H1 (cell line): ENCODE measurements around the gene CPE. TPM values are rescaled to one million over a fixed set of nuclear protein-coding genes. Genes with fewer than 3 reads are reported as not detected.

ENCODE experiments used
- CTCF ChIA-PET: fragments of 300-600 bp; sonication (Branson Sonifier 250); formaldehyde crosslinking; loops from one replicate; lab custom pipeline; 2021; ENCODE audit not compliant: partially characterized antibody; lab: Charles Lee
- POLR2A ChIA-PET: fragments of 300-600 bp; sonication (Branson Sonifier 250); formaldehyde crosslinking; loops from one replicate; lab custom pipeline; 2021; ENCODE audit warnings: inconsistent platforms; ENCODE audit not compliant: partially characterized antibody; lab: Charles Lee
- DNase-seq, 2 experiments: peaks; one replicate each; pipeline versions ENCODE4 v3.0.0 to v3.0.0-alpha.2; 2010 to 2022; ENCODE audit warnings: low spot score in 2 of 2, low read depth in 1 of 2, mixed read lengths in 1 of 2
- FAIRE-seq: peaks from 2 replicates; lab custom pipeline; 2011; peaks lifted over from hg19 to GRCh38; lab: Jason Lieb, UNC
- H2AFZ ChIP-seq: 2 replicates; pipeline ENCODE4 v1.8.1; 2012; ENCODE audit warnings: low read length, inconsistent platforms
- H2AK5ac ChIP-seq: 2 replicates; pipeline ENCODE4 v1.6.1; 2013; ENCODE audit warnings: low read depth, low read length
- H2BK120ac ChIP-seq: replicated peaks from 2 replicates; pipeline ENCODE3; 2013; ENCODE audit warnings: low read depth, low read length, inconsistent platforms
- H2BK12ac ChIP-seq: 2 replicates; pipeline ENCODE4 v1.6.1; 2013; ENCODE audit warnings: low read depth, low read length
- H2BK15ac ChIP-seq: 2 replicates; pipeline ENCODE4 v1.6.1; 2013; ENCODE audit warnings: low read length
- H2BK20ac ChIP-seq: 2 replicates; pipeline ENCODE4 v1.6.1; 2013; ENCODE audit warnings: low read length
- H2BK5ac ChIP-seq: 2 replicates; pipeline ENCODE4 v1.6.1; 2013; ENCODE audit warnings: low read depth, low read length
- H3K14ac ChIP-seq: 2 replicates; pipeline ENCODE4 v1.6.1; 2013; ENCODE audit warnings: inconsistent platforms; ENCODE audit not compliant: insufficient read length
- H3K18ac ChIP-seq: 2 replicates; pipeline ENCODE4 v1.6.1; 2013; ENCODE audit warnings: low read length; ENCODE audit errors: extremely low read depth
- H3K23ac ChIP-seq: 2 replicates; pipeline ENCODE4 v1.6.1; 2013; ENCODE audit warnings: inconsistent platforms; ENCODE audit not compliant: insufficient read length
- H3K23me2 ChIP-seq: 2 replicates; pipeline ENCODE4 v1.6.1; 2013; ENCODE audit warnings: low read depth, low read length
- H3K27ac ChIP-seq: 2 replicates; pipeline ENCODE4 v1.6.1; 2011; ENCODE audit warnings: low read depth, low read length, inconsistent platforms
- H3K27me3 ChIP-seq, 4 experiments: replicated peaks in 1 of 4; 1 replicate in 1 of 4; 2 replicates in 3 of 4; pipeline versions ENCODE4 v1.6.1 to v1.8.1; 2011 to 2013; ENCODE audit warnings: low read length in 3 of 4, mild to moderate bottlenecking in 3 of 4, inconsistent platforms in 2 of 4, mixed read lengths in 2 of 4, moderate library complexity in 1 of 4; ENCODE audit not compliant: control insufficient read depth in 3 of 4, insufficient read depth in 3 of 4; ENCODE audit errors: extremely low read depth in 1 of 4
- H3K36me3 ChIP-seq, 4 experiments: 2 replicates each; pipeline versions ENCODE4 v1.6.1 to v1.8.1; 2011 to 2013; ENCODE audit warnings: mild to moderate bottlenecking in 4 of 4, low read length in 3 of 4, moderate library complexity in 2 of 4, control low read depth in 1 of 4, inconsistent platforms in 1 of 4; ENCODE audit not compliant: insufficient read depth in 4 of 4, control insufficient read depth in 2 of 4
- H3K4ac ChIP-seq: replicated peaks from 2 replicates; pipeline ENCODE3; 2013; ENCODE audit warnings: low read length, low read depth, mixed read lengths, inconsistent platforms; ENCODE audit not compliant: insufficient read length
- H3K4me1 ChIP-seq, 4 experiments: replicated peaks in 1 of 4; 1 replicate in 1 of 4; 2 replicates in 3 of 4; pipeline versions ENCODE4 v1.6.1 to v1.8.1; 2011 to 2013; ENCODE audit warnings: low read length in 3 of 4, inconsistent platforms in 2 of 4, mixed read lengths in 1 of 4; ENCODE audit not compliant: insufficient read depth in 4 of 4, control insufficient read depth in 3 of 4
- H3K4me2 ChIP-seq, 2 experiments: 2 replicates each; pipeline versions ENCODE4 v1.6.1 to v1.8.1; 2011 to 2013; ENCODE audit warnings: low read depth in 2 of 2, low read length in 2 of 2, control low read depth in 1 of 2, inconsistent platforms in 1 of 2, mild to moderate bottlenecking in 1 of 2; ENCODE audit not compliant: insufficient read depth in 1 of 2
- H3K4me3 ChIP-seq, 4 experiments: fragments of 200-600, 300-600 bp in 1 of 4; sonication (generic), shearing (Covaris generic), sonication (Bioruptor Twin) in 1 of 4; 2 replicates each; pipeline versions ENCODE4 v1.5.1 to v1.8.1; 2011 to 2016; ENCODE audit warnings: low read length in 4 of 4, low read depth in 3 of 4, control low read depth in 2 of 4, inconsistent platforms in 2 of 4, mild to moderate bottlenecking in 2 of 4, mixed read lengths in 1 of 4, moderate library complexity in 1 of 4; ENCODE audit not compliant: insufficient read depth in 2 of 4; ENCODE audit errors: extremely low read depth in 1 of 4
- H3K56ac ChIP-seq: replicated peaks from 2 replicates; pipeline ENCODE3; 2013; ENCODE audit warnings: low read depth, mild to moderate bottlenecking, mixed read lengths, low read length, inconsistent platforms; ENCODE audit not compliant: insufficient read length
- H3K79me1 ChIP-seq: 2 replicates; pipeline ENCODE4 v1.6.1; 2013; ENCODE audit warnings: low read depth, low read length, control low read depth
- H3K79me2 ChIP-seq, 2 experiments: 2 replicates each; pipeline versions ENCODE4 v1.6.1 to v1.8.1; 2012 to 2013; ENCODE audit warnings: low read length in 2 of 2, mild to moderate bottlenecking in 2 of 2, inconsistent platforms in 1 of 2; ENCODE audit not compliant: insufficient read depth in 2 of 2, control insufficient read depth in 1 of 2
- H3K9ac ChIP-seq, 4 experiments: replicated peaks in 1 of 4; 1 replicate in 1 of 4; 2 replicates in 3 of 4; pipeline versions ENCODE4 v1.6.1 to v1.8.1; 2011 to 2013; ENCODE audit warnings: low read depth in 3 of 4, low read length in 3 of 4, control low read depth in 2 of 4, mild to moderate bottlenecking in 2 of 4, moderate library complexity in 2 of 4, inconsistent platforms in 1 of 4; ENCODE audit errors: extremely low read depth in 1 of 4
- H3K9me3 ChIP-seq, 2 experiments: 2 replicates each; pipeline versions ENCODE4 v1.6.1 to v1.8.1; 2012 to 2013; ENCODE audit warnings: mild to moderate bottlenecking in 2 of 2, moderate library complexity in 2 of 2, control low read depth in 1 of 2, inconsistent platforms in 1 of 2, low read depth in 1 of 2, low read length in 1 of 2, mixed read lengths in 1 of 2; ENCODE audit not compliant: insufficient read depth in 2 of 2
- H4K20me1 ChIP-seq, 2 experiments: replicated peaks in 1 of 2; 2 replicates each; pipeline versions ENCODE3 to v1.8.1; 2011 to 2013; ENCODE audit warnings: inconsistent platforms in 2 of 2, low read length in 2 of 2, mild to moderate bottlenecking in 1 of 2; ENCODE audit not compliant: insufficient read depth in 2 of 2, control insufficient read depth in 1 of 2
- H4K5ac ChIP-seq: 2 replicates; pipeline ENCODE4 v1.6.1; 2013; ENCODE audit warnings: low read length, low read depth, mixed read lengths, inconsistent platforms; ENCODE audit not compliant: insufficient read length
- H4K8ac ChIP-seq: 2 replicates; pipeline ENCODE4 v1.8.0; 2013; ENCODE audit warnings: mild to moderate bottlenecking, moderate library complexity, low read length, inconsistent platforms; ENCODE audit not compliant: insufficient read depth; ENCODE audit errors: extremely low read depth
- H4K91ac ChIP-seq: replicated peaks from 2 replicates; pipeline ENCODE3; 2013; ENCODE audit warnings: low read length, mixed read lengths, inconsistent platforms; ENCODE audit not compliant: insufficient read length
- EZH2 ChIP-seq: fragments of 200-600 bp; sonication (generic); IDR thresholded peaks from 2 replicates; pipeline ENCODE4 v1.7.1; 2012; ENCODE audit warnings: low read depth, mild to moderate bottlenecking, moderate library complexity, low read length, inconsistent platforms; ENCODE audit not compliant: severe bottlenecking
- KDM4A ChIP-seq: IDR thresholded peaks from one replicate; pipeline ENCODE4 v1.7.1; 2012; ENCODE audit warnings: low read depth, mild to moderate bottlenecking, moderate library complexity, low read length, inconsistent platforms; ENCODE audit not compliant: severe bottlenecking
- MAFK ChIP-seq: IDR thresholded peaks from 2 replicates; pipeline ENCODE4 v1.6.1; 2012; ENCODE audit warnings: low read depth, mild to moderate bottlenecking, improper control_type of control experiment, low read length
- TAF7 ChIP-seq: optimal IDR thresholded peaks from 2 replicates; pipeline ENCODE3; 2011; ENCODE audit warnings: low read depth, mild to moderate bottlenecking, inconsistent platforms, low read length, moderate library complexity, borderline replicate concordance
- WGBS, 2 experiments: shearing (Covaris generic) in 1 of 2; methylation state at CpG; one replicate each; pipeline versions ENCODE4 v1.1.6 to v1.1.7; 2013 to 2015; ENCODE audit warnings: low lambda C conversion rate in 2 of 2, mixed read lengths in 2 of 2, inconsistent platforms in 1 of 2, low coverage in 1 of 2, missing lambda C conversion rate in 1 of 2; ENCODE audit not compliant: insufficient replicate concordance in 2 of 2, insufficient coverage in 1 of 2, insufficient read length in 1 of 2; ENCODE audit errors: extremely low coverage in 1 of 2, missing lambda C conversion rate in 1 of 2; 5-methylcytosine and 5-hydroxymethylcytosine counted together
- polyA plus RNA-seq, 7 experiments: library from polyadenylated mRNA; depleted of rRNA in 3 of 7; stranded (reverse) in 5 of 7; unstranded in 2 of 7; fragments of >200 nt in 5 of 7; fragments of 200-250 nt in 2 of 7; gene quantifications; 1 replicate in 5 of 7; 2 replicates in 1 of 7; 4 replicates in 1 of 7; pipeline versions ENCODE4 v1.2.1 to v1.2.3, GENCODE V29; 2011 to 2013; ENCODE audit warnings: missing spikeins in 2 of 7, mixed read lengths in 2 of 7
- total RNA-seq: library from RNA; stranded (reverse); fragmentation: NEBNext Ultra II Directional; extraction: Animal tissue kit (Norgen Biotek cat#: 25700); gene quantifications from 2 replicates; pipeline ENCODE4 v1.2.1, GENCODE V29; 2021
- TF ChIP-seq, protein P1 (sequence below), 3 experiments: IDR thresholded peaks; 1 replicate in 2 of 3; 2 replicates in 1 of 3; pipeline versions ENCODE4 v1.5.1 to v1.6.1; 2011; ENCODE audit warnings: low read length in 3 of 3, mild to moderate bottlenecking in 3 of 3, inconsistent platforms in 2 of 3, low read depth in 1 of 3, moderate library complexity in 1 of 3; ENCODE audit not compliant: insufficient read depth in 1 of 3; ENCODE audit errors: control extremely low read depth in 1 of 3

Gene CPE
- total and polyA plus RNA-seq, 2 of the 8 experiments (the other 6 are each of a cell fraction or from before 2014, with no cell fraction given): 9.4 to 10.2 TPM

- H3K79me1 ChIP-seq: no peaks in the 10 kb centered on the region
Observed at GRCh38 chr4:165518686-165519085, 139.9 kb downstream of the CPE start.

More at GRCh38 chr4:165518686-165519085, 139.9 kb downstream of the CPE start:
- H2BK12ac ChIP-seq: no peak overlapping the region
- H3K27ac ChIP-seq: no peak overlapping the region
- H4K5ac ChIP-seq: no peak overlapping the region
- H3K23me2 ChIP-seq: no peaks in the 10 kb centered on the region
- no peak overlapping the region for H4K8ac ChIP-seq
- POLR2A ChIA-PET: no interaction called here
- H2BK5ac ChIP-seq: no peak overlapping the region
- H2AK5ac ChIP-seq: no peak overlapping the region
- no peaks in the 10 kb centered on the region for H3K27me3 ChIP-seq
- H4K20me1 ChIP-seq: no peaks in the 10 kb centered on the region
- H3K36me3 ChIP-seq: no peaks in the 10 kb centered on the region
- H3K18ac ChIP-seq: no peak overlapping the region
- no peak for DNase-seq
- H3K4me2 ChIP-seq: no peak overlapping the region
- no peak overlapping the region for H2BK120ac ChIP-seq
- 97% methylated on average over 1 of the region's 1 CpG; no CpG with 5 or more reads in 1 of the 2 experiments for WGBS, 2 experiments
- CTCF ChIA-PET: interaction anchor here (1.1 to 1.8 kb wide), 2 partner anchors 17 to 25 kb away, joined by 3 to 5 read pairs; no protein-coding TSS in a partner anchor
- H3K14ac ChIP-seq: no peak overlapping the region
- H3K9me3 ChIP-seq: no peaks in the 10 kb centered on the region
- H3K4ac ChIP-seq: no peak overlapping the region
- H3K79me2 ChIP-seq: no peaks in the 10 kb centered on the region
- H2AFZ ChIP-seq: no peak overlapping the region; the same call in 1 of the 2 replicates
- no peak overlapping the region for H3K4me3 ChIP-seq
- FAIRE-seq: no peak
- no peak overlapping the region for H3K56ac ChIP-seq
- TF ChIP-seq KDM4A (no peak), TAF7 (no peak), EZH2 (no peak), MAFK (no peak)
- TF ChIP-seq, protein P1, sequence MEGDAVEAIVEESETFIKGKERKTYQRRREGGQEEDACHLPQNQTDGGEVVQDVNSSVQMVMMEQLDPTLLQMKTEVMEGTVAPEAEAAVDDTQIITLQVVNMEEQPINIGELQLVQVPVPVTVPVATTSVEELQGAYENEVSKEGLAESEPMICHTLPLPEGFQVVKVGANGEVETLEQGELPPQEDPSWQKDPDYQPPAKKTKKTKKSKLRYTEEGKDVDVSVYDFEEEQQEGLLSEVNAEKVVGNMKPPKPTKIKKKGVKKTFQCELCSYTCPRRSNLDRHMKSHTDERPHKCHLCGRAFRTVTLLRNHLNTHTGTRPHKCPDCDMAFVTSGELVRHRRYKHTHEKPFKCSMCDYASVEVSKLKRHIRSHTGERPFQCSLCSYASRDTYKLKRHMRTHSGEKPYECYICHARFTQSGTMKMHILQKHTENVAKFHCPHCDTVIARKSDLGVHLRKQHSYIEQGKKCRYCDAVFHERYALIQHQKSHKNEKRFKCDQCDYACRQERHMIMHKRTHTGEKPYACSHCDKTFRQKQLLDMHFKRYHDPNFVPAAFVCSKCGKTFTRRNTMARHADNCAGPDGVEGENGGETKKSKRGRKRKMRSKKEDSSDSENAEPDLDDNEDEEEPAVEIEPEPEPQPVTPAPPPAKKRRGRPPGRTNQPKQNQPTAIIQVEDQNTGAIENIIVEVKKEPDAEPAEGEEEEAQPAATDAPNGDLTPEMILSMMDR (IDR thresholded peaks at IDR 0.05; ENCODE audit: control extremely low read depth in 1 of 3, insufficient read depth in 1 of 3, low read depth in 1 of 3, low read length in 3 of 3): no peak
- H2BK20ac ChIP-seq: no peak overlapping the region
- H3K4me1 ChIP-seq: no peaks in the 10 kb centered on the region
- H3K23ac ChIP-seq: no peak overlapping the region
- H2BK15ac ChIP-seq: no peak overlapping the region
- no peak overlapping the region for H4K91ac ChIP-seq
- H3K9ac ChIP-seq: no peak overlapping the region
